NCI-H128 (cell line): ENCODE results near the gene LYG1.
"Not testable (repeated sequence)": the region's sequence is repeated elsewhere in the genome, so short reads cannot be mapped to it uniquely, and the experiment has no call there.

Source experiments
- DNase-seq: peaks from one replicate; lab custom pipeline; 2025; ENCODE audit not compliant: unreplicated experiment; lab: John Stamatoyannopoulos, UW

LYG1 gene

GRCh38 chr2:99278195-99278765 is 22.7 kb downstream of the LYG1 start:
- DNase-seq: not testable (repeated sequence)

GRCh38 chr2:99275882-99276281 is 25.1 kb downstream of the LYG1 start:
- no peak for DNase-seq

- DNase-seq: no peak
Observed at GRCh38 chr2:99261242-99261641, 39.8 kb downstream of the LYG1 start.

- no peak for DNase-seq
Observed at GRCh38 chr2:99260184-99260583, 40.8 kb downstream of the LYG1 start.

GRCh38 chr2:99259465-99259864 is 41.5 kb downstream of the LYG1 start:
- DNase-seq: no peak

- no peak for DNase-seq
Observed at GRCh38 chr2:99256677-99257076, 44.3 kb downstream of the LYG1 start.

GRCh38 chr2:99255491-99256318 is 45.3 kb downstream of the LYG1 start, which contains the start of gene LYG2:
Gene LYG2, minus strand, starts transcription at chr2:99255666. Its CDS starts 1,406 bp downstream, at chr2:99254260.
- DNase-seq: no peak

- no peak for DNase-seq
Observed at GRCh38 chr2:99249951-99250350, 51.0 kb downstream of the LYG1 start.

- DNase-seq: no peak
Observed at GRCh38 chr2:99242151-99242550, 58.8 kb downstream of the LYG1 start.

GRCh38 chr2:99240431-99240830 is 60.6 kb downstream of the LYG1 start:
- DNase-seq: no peak

GRCh38 chr2:99238599-99238998 is 62.4 kb downstream of the LYG1 start:
- DNase-seq: no peak
